Measurements from ENCODE around the gene MAD2L1BP.
"Not testable (repeated sequence)": the region's sequence is repeated elsewhere in the genome, so short reads cannot be mapped to it uniquely, and the experiment has no call there.

MAD2L1BP gene

GRCh38 chr6:43635387-43636307, at the start of gene MAD2L1BP:
TSS of gene MAD2L1BP (plus strand) at chr6:43635840. CDS start at chr6:43635876, 36 bp downstream.
- in situ Hi-C loops (cut with HindIII; ENCODE audit: low sequenced_read_pairs), result no loop called here

GRCh38 chr6:43588194-43588593, 47.4 kb upstream of the MAD2L1BP start:
- in situ Hi-C loops (cut with HindIII; ENCODE audit: low sequenced_read_pairs), result no loop called here

- in situ Hi-C loops (cut with HindIII; ENCODE audit: low sequenced_read_pairs), result not testable (repeated sequence)
Measured at GRCh38 chr6:43589564-43589963, 46.1 kb upstream of the MAD2L1BP start.

- in situ Hi-C loops (cut with HindIII; ENCODE audit: low sequenced_read_pairs), result no loop called here
Measured at GRCh38 chr6:43593938-43594337, 41.7 kb upstream of the MAD2L1BP start.

- in situ Hi-C loops (cut with HindIII; ENCODE audit: low sequenced_read_pairs), result no loop called here
Measured at GRCh38 chr6:43600595-43600994, 35.0 kb upstream of the MAD2L1BP start.

- in situ Hi-C loops (cut with HindIII; ENCODE audit: low sequenced_read_pairs), result no loop called here
Measured at GRCh38 chr6:43604174-43604573, 31.5 kb upstream of the MAD2L1BP start.

- in situ Hi-C loops (cut with HindIII; ENCODE audit: low sequenced_read_pairs), result no loop called here
Measured at GRCh38 chr6:43606019-43606418, 29.6 kb upstream of the MAD2L1BP start.

GRCh38 chr6:43608310-43608763, 27.3 kb upstream of the MAD2L1BP start:
- in situ Hi-C loops (cut with HindIII; ENCODE audit: low sequenced_read_pairs), result no loop called here

GRCh38 chr6:43608807-43609206, 26.8 kb upstream of the MAD2L1BP start:
- in situ Hi-C loops (cut with HindIII; ENCODE audit: low sequenced_read_pairs), result no loop called here

GRCh38 chr6:43609402-43609801, 26.2 kb upstream of the MAD2L1BP start:
- in situ Hi-C loops (cut with HindIII; ENCODE audit: low sequenced_read_pairs), result no loop called here

GRCh38 chr6:43610431-43610830, 25.2 kb upstream of the MAD2L1BP start:
- in situ Hi-C loops (cut with HindIII; ENCODE audit: low sequenced_read_pairs), result no loop called here

GRCh38 chr6:43613721-43614395, 21.8 kb upstream of the MAD2L1BP start:
- in situ Hi-C loops (cut with HindIII; ENCODE audit: low sequenced_read_pairs), result no loop called here

GRCh38 chr6:43614396-43614730, 21.3 kb upstream of the MAD2L1BP start:
- in situ Hi-C loops (cut with HindIII; ENCODE audit: low sequenced_read_pairs), result no loop called here

GRCh38 chr6:43616725-43617472, 18.7 kb upstream of the MAD2L1BP start:
- in situ Hi-C loops (cut with HindIII; ENCODE audit: low sequenced_read_pairs), result no loop called here

- in situ Hi-C loops (cut with HindIII; ENCODE audit: low sequenced_read_pairs), result no loop called here
Measured at GRCh38 chr6:43621078-43621835, 14.4 kb upstream of the MAD2L1BP start.

- in situ Hi-C loops (cut with HindIII; ENCODE audit: low sequenced_read_pairs), result no loop called here
Measured at GRCh38 chr6:43621836-43622180, 13.8 kb upstream of the MAD2L1BP start.

GRCh38 chr6:43622541-43622940, 13.1 kb upstream of the MAD2L1BP start:
- in situ Hi-C loops (cut with HindIII; ENCODE audit: low sequenced_read_pairs), result no loop called here

GRCh38 chr6:43623880-43624785, 11.5 kb upstream of the MAD2L1BP start:
- in situ Hi-C loops (cut with HindIII; ENCODE audit: low sequenced_read_pairs), result no loop called here

GRCh38 chr6:43624786-43625288, 10.8 kb upstream of the MAD2L1BP start:
- in situ Hi-C loops (cut with HindIII; ENCODE audit: low sequenced_read_pairs), result no loop called here

Measured in DLD1 (cell line).